HG03280 (cell line): ENCODE results near the gene RBM15.

Source experiments
- ATAC-seq: cut with Tn5 transposase; IDR thresholded peaks from one replicate; pipeline ENCODE4 v1.9.1; 2021; ENCODE audit warnings: mild to moderate bottlenecking, moderate library complexity; ENCODE audit not compliant: unreplicated experiment

The RBM15 gene

DNA sequence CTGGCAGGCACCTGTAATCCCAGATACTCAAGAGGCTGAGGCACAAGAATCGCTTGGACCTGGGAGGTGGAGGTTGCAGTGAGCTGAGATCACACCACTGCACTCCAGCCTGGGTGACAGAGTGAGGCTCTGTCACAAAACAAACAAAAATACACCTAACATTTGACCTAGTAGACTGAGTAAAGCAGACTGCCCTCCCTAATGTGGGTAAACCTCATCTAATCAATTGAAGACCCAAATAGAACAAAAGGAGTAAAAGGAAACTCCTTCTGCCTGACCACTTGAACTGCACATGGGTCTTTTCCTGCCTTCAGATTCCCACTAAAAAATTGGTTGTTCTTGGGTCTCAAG lies 19.0 kb upstream of the RBM15 start:
- no peak for ATAC-seq

- ATAC-seq: no peak
Observed at GRCh38 chr1:110321045-110321444, 18.1 kb upstream of the RBM15 start.

DNA sequence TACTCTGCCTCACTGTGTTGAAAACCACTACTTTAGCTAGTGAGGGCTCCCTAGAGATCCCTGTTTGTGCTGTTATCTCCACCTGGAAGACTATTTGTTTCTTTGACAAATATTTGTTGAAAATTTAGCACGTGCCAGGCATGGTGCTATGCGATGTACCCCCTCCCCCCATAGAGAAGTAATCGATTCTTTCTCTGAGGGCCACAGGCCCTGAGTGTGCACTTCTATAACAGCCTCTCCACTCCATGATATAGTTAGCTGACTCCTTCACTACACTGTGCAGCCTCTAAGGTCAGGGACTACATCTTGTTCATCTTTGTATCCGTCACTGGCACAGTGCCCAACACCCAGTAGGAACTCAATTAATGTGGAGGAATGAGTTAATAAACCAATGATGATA lies 17.3 kb upstream of the RBM15 start:
- ATAC-seq: no peak

DNA sequence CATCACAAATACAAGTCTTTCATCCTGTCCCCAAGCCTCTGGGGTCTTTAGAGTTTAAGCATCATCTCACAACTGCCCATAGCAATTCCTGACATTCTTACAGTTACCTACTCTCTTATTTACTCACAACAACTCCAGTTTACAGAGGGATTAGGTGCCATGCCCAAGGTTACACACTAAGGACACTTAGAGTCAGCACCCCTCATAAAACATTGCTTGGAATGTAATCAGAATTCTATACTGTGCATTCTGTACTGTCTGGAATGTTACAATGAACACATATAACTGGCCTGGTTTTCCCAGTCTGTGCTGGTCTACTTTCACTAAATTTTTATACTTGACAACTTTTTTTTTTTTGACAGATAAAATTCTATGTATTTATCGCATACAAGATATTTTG lies 14.5 kb upstream of the RBM15 start:
- no peak for ATAC-seq

DNA sequence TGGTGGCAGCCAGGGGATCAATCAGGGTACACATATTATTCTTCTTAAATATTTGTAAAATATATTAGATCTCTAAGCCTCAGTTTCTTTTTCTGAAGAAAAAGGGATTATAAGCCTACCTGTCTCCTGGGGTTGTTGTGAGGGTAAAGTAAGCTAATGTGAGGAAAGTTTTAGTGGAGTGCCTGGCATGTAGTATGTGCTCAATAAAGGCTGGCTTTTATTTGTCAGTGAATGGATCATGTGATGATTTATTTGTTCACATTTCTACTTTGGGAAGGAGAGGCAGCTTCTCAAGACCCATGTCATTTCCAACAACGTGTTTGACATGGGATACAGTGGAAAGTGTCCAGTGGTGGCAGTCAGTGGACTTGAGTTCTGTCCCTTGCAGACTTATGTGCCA lies 12.4 kb upstream of the RBM15 start:
- ATAC-seq: no peak

DNA sequence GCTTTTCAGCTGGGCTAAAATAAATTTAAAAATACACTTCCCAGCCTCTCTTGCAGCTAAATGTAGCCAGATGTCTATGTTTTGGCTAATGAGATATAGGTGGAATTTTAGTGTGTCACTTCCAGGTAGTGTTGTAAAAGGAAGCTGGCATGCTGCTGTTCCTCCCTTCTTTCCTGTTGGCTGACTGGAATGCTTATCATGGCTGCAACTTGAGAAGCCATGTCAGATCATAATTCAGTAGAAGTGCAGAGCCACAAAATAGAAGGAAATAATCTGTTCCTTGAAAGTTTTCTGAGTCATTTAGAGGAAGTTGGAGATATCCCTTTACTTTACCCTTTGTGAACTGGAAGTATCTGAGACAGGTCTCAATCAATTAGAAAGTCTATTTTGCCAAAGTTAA lies 10.9 kb upstream of the RBM15 start:
- ATAC-seq: no peak

DNA sequence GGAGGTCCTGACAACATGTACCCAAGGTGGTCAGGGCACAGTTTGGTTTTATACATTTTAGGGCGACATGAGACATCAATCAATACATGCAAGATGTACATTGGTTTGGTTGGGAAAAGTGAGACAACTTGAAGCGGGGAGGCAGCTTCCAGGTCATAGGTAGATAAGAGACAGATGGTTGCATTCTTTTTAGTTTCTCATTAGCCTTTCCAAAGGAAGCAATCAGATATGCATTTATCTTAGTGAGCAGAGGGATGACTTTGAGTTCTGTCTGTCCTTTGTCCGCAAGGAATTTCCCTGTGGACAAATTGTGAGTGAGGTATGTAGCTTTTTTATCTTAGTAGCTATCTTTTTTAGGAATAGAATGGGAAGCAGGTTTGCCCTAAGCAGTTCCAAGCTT lies 10.5 kb upstream of the RBM15 start:
- no peak for ATAC-seq

GRCh38 chr1:110335265-110335664 lies 3.9 kb upstream of the RBM15 start:
- no peak for ATAC-seq

GRCh38 chr1:110336300-110337039 lies 2.7 kb upstream of the RBM15 start:
- no peak for ATAC-seq

DNA sequence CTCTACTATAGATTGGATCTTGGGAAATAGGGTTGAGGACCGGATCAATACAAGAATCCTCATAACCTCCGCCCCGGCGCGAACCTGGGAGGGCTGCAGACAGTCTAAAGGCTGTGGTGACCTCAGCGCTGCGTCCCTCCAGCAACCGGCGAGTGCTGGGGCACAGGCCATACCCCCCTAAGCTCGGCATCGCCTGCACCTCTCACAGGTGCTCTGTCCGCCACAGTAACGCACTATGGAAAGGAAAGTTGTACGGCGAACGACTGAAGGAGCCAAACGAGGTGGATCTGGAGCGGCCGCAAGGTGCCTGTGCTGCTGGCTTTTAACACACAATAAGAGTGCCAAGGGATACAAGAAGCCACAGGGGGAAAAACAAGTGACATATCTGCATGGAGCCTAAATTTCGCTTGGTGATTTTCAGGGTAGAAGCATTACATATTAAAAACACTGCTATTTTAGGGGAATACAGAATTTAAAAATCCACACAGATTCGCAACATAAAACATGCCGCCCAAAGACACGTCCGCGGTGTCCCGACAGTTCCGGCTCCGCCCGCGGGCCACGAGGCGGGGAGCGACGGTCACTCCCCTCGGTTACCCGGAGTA lies 1.4 kb upstream of the RBM15 start:
- no peak for ATAC-seq

DNA sequence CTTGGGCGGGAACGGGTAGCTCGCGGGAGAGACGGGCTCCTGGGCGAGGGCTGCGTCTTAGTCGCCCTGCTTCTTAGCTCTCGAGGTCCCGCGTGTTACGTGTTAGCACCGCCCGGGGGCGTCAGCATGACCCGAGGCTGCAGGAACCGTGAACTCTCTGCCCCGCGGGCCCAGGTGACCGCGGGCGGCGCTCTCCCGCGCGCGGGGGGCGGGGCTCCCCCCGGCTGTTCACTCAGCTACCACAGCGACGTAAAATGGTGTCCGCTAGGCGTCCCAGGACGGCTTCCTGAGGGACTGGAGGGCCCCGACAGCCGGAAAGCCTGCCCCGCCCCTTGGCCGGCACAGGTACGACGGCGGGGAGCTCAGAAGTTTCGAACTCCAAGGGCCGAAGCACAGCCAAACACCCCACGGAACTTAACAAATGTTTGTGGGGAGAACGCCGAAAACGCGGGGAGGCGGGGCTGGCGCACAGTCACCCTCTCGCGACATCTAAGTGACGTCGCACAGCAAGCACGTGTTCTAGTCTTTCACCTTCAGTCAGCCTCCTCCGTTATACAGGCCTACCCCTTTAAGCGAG lies 780 bp upstream of the RBM15 start:
- peak; percentile 68 for ATAC-seq

- no peak for ATAC-seq
Observed at GRCh38 chr1:110339407-110340206, 430 bp downstream of the RBM15 start.

DNA sequence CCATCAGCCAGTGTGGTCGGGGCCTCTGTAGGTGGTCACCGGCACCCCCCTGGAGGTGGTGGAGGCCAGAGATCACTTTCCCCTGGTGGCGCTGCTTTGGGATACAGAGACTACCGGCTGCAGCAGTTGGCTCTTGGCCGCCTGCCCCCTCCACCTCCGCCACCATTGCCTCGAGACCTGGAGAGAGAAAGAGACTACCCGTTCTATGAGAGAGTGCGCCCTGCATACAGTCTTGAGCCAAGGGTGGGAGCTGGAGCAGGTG lies 961 bp downstream of the RBM15 start:
- no peak for ATAC-seq

- no peak for ATAC-seq
Observed at GRCh38 chr1:110341146-110341871, 2.1 kb downstream of the RBM15 start.

GRCh38 chr1:110341872-110342331 lies 2.7 kb downstream of the RBM15 start:
- ATAC-seq: no peak

GRCh38 chr1:110343249-110343648 lies 4.1 kb downstream of the RBM15 start:
- no peak for ATAC-seq

GRCh38 chr1:110344152-110344551 lies 5.0 kb downstream of the RBM15 start:
- no peak for ATAC-seq

DNA sequence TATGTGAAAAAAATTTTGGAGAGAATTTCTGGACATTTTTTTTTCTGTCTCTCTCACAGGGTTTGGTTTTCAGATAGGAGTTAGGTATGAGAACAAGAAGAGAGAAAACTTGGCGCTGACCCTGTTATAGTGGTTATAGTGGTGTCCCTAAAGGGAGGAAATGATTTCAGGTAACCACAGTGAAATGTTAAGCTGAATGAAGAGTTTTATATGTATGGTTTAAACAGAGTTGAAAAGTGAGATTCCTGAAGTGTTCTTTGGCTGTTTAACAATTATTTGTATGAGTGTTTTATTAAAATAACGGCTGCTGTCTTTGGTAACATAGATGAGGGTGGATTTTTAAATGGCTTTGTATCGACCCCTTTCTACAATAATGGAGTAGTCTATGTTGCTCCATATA lies 6.3 kb downstream of the RBM15 start:
- no peak for ATAC-seq

DNA sequence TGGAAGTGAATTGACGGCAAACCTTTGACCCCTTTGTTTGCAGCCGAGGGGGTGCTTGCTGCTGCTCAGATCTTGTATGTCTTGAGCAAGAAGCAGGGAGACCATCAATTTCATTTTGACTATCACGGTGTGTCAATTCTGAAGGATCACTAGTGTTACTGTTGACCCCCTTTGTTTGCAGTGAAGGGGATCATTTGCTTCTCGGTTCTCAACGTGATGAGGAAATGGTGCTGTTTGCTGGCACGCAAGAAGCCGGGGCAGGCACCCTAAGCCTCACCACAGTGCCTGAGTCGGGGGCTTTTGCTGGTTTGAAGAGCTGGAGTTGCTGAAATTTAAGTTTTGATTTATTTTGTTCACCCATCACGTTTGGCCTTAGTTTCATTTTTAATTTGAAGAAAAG lies 7.5 kb downstream of the RBM15 start:
- ATAC-seq: no peak

DNA sequence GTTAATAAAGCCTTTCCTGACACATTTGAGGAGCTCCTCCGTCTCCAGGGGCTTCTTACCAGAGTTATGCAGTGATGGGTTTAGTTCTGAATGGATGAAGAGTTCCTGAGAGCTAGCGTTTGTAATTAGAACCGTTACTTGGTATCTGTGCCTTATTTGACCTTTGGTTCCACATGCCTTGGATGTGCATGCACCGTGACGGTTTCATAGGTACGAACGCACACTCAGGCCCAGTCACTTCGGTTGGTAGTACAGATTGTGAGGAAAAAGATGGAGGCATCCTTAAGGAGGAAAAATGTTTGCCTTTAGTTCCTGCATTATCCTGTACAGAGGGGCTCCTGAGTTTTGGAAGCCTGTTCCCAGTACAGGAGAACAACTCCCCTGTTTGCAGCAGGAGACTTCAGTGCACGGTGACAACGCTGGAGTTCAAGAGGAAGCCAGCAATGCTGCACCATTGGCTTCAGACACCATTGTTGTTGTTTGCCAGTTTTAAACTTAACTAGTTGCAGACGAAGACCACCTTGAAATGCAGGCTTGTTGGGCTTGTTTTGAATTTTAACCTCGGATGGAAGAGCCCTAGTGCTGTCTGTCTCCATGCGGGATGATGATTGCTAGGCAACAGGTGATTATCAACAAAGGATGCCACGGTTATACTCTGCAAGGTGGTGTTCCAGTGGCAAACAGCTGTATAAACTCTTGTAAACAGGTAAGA lies 8.2 kb downstream of the RBM15 start:
- no peak for ATAC-seq

GRCh38 chr1:110348050-110348449 lies 8.9 kb downstream of the RBM15 start:
- ATAC-seq: no peak
